Thoracic aorta endothelial cell (primary cell): Measurements from ENCODE around the gene POLE2. TPM values are rescaled to one million over a fixed set of nuclear protein-coding genes. Genes with fewer than 3 reads are reported as not detected.

Source experiments
- small RNA-seq: library from RNA; depleted of rRNA; stranded (forward); fragments of <200 nt; gene quantifications from one replicate; pipeline ENCODE3, GENCODE V24; 2012
- total RNA-seq: library from RNA; depleted of rRNA; stranded (reverse); fragments of >200 nt; gene quantifications from 2 replicates; pipeline ENCODE4 v1.2.3, GENCODE V29; 2012

The POLE2 gene, protein sequence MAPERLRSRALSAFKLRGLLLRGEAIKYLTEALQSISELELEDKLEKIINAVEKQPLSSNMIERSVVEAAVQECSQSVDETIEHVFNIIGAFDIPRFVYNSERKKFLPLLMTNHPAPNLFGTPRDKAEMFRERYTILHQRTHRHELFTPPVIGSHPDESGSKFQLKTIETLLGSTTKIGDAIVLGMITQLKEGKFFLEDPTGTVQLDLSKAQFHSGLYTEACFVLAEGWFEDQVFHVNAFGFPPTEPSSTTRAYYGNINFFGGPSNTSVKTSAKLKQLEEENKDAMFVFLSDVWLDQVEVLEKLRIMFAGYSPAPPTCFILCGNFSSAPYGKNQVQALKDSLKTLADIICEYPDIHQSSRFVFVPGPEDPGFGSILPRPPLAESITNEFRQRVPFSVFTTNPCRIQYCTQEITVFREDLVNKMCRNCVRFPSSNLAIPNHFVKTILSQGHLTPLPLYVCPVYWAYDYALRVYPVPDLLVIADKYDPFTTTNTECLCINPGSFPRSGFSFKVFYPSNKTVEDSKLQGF
- 30.1 and 36.5 TPM in 2 replicates for total RNA-seq

DNA sequence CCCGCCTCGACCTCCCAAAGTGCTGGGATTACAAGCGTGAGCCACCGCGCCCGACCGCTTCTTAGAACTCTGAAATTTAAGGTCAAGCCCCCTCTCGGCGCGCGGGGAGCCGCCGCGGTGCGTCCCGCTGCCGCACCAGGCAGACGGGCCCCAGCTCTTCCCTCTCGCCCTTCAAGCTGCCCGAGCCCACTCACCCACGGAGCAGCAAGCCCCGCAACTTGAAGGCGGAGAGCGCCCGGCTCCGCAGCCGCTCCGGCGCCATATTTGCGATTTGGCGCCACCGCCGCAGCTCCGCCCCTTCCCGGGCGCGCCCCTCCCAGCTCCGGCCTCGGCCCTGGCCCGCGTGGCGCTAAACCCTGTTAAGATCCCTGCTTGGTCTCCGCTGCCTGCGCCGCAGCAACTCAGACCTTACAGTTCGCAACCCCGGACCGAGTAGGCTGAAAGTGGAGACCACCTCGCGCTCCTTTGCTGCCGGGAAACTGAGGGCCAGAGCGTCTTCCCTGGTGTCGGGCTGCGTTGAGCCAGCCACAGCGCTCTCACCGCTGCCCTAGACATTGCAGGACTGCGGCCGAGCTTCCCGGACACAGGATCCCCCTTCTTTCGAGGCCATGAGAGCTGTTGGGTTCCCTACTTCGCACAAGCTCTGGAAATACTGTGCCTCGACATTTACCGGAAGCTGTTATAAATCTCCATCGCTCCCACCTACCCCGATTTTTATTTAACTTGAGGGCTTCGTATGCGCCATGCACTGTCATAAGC is at the start of gene POLE2:
Gene POLE2 (minus strand): TSS at position 273 of the 759 bp plus-strand sequence. CDS start 11 bp downstream, at position 262.

DNA sequence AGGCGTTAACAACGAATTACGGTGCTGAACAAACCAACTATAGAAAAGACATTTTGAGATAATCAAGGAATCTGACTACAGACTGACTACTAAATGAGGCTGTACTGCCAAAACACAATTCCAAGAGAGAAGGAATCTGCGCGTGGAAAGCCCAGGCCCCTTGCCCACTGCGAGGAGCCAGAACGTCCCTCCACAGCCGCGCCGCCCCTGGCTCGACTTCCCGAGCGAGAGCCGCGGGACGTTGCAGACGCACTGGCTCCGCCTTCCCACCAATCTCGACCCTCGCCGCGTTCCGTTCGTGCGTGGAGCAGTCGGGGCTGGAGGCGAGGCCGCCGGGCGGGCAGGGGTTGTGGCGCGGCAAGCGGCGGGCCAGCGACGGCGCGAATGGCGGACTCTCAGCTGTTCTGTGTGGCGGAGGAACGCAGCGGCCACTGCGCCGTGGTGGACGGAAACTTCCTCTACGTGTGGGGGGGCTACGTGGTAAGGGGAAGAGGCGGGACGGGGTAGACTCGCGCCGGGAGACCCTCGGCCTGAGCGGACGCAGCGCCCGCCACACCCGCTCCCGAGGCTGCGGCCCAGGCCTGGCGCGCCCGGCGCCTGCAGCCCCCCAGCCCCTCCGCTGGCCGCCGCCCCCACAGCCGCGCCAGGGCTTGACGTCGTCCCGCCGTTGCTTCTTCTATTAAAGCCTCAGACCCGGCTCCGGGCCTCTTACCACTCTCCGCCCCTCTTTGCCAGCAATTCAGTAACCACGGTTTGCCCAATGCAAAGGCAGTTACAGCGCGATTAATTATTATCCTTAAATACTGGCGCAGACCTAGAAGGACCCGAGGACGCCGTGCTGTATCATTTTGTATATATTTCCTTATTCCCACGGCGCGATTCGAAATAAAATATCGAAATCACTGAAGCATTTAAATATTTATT is 5.1 kb upstream of the POLE2 start, which contains the start of gene KLHDC1:
Gene KLHDC1 (plus strand): TSS at position 310 of the 924 bp plus-strand sequence. CDS start 75 bp downstream, at position 385.

DNA sequence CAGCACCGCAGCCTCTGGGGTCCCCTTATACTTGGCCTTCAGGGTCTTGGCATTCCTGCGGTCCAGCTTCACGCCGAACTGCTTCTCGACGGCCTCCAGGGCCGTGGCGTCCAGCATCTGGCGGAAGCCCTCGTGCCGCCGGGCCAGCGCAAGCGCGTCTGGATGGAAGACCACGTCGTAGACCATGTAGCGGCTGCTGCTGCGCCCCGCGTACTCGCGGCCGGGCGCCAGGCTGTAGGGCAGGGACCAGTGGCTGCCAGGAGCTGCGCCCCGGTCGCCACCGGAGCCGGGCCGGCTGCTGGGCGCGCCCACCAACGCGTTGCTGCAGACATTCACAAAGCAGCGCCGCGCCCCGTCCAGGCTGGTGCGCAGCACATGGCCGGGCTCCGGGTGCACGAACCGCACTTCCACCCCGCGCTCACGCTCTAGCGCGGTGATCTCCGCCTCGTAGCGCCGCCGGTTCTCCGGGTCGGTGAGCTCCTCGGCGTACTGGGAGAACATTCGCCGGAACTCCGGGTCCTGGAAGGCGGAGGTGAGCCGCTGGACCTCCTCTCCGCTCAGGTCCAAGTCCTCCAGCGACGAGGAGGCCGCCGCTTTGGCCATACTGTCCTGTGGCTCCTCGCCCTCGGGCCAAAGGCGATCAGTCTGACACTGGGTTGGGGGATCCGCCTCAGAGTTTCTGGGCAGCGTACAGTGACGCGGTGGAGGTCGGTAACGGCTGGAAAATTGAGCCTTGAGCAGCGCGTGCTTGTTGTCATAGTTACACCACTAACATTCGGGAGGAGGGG is 53.3 kb downstream of the POLE2 start, which contains the start of gene DNAAF2:
Gene DNAAF2 (minus strand): TSS at position 698 of the 788 bp plus-strand sequence. CDS start 95 bp downstream, at position 603.

GRCh38 chr14:49620182-49621113 is 67.6 kb downstream of the POLE2 start, which contains the start of the genes MGAT2 and RPL36AL:
MGAT2 (plus strand) TSS chr14:49620799; CDS start chr14:49621269, 470 bp downstream.
RPL36AL (minus strand) TSS chr14:49620626; CDS start chr14:49619104, 1,522 bp downstream.

GRCh38 chr14:49598485-49599300 is 89.3 kb downstream of the POLE2 start, which contains the start of gene LRR1:
LRR1 (plus strand) TSS chr14:49598940; CDS start chr14:49599021, 81 bp downstream.

Small RNA genes lying within 50 kb of the gene (small RNA-seq; reads per million reads assigned to genes)
- gene AL139099.3: not detected
- not detected for gene RNU6ATAC30P

Other genes starting within 250 kb of the POLE2 start
- 3,755 and 4,418 TPM in 2 replicates for gene RPS29, start 101.8 kb downstream of the POLE2 start, total RNA-seq
- gene LRR1, start 89.3 kb downstream of the POLE2 start, total RNA-seq: 38.3 and 41.9 TPM in 2 replicates
- gene RPL36AL, start 67.6 kb downstream of the POLE2 start, total RNA-seq: 201 and 231 TPM in 2 replicates
- 120 and 126 TPM in 2 replicates for gene MGAT2, start 67.4 kb downstream of the POLE2 start, total RNA-seq
- 11.3 and 11.7 TPM in 2 replicates for gene DNAAF2, start 53.0 kb downstream of the POLE2 start, total RNA-seq
- gene KLHDC1, start 4.9 kb upstream of the POLE2 start, total RNA-seq: 2.0 and 2.4 TPM in 2 replicates
- 42.1 and 43.0 TPM in 2 replicates for gene KLHDC2, start 79.9 kb upstream of the POLE2 start, total RNA-seq
- gene NEMF, start 164.6 kb upstream of the POLE2 start, total RNA-seq: 87.4 and 94.0 TPM in 2 replicates
- gene ARF6, start 204.9 kb upstream of the POLE2 start, total RNA-seq: 92.3 and 111 TPM in 2 replicates